Smooth muscle cell (in vitro differentiated cells): Measurements from ENCODE around the gene BCDIN3D. TPM values are rescaled to one million over a fixed set of nuclear protein-coding genes. Genes with fewer than 3 reads are reported as not detected.

ENCODE experiments used
- DNase-seq: peaks from one replicate; lab custom pipeline; 2025; ENCODE audit not compliant: unreplicated experiment; lab: John Stamatoyannopoulos, UW
- H2AFZ ChIP-seq: fragments of 200-600 bp; sonication (generic); 2 replicates; pipeline ENCODE4 v1.6.0; 2016; ENCODE audit warnings: antibody characterized with exemption, low read depth, mild to moderate bottlenecking
- H3F3A ChIP-seq: fragments of 200-600 bp; sonication (generic); 2 replicates; pipeline ENCODE4 v1.6.0; 2017; ENCODE audit warnings: antibody characterized with exemption, low read depth
- H3K27ac ChIP-seq: fragments of 200-600 bp; sonication (generic); 2 replicates; pipeline ENCODE4 v1.5.1; 2016; ENCODE audit warnings: low read depth, mild to moderate bottlenecking
- H3K27me3 ChIP-seq: fragments of 200-600 bp; sonication (generic); 2 replicates; pipeline ENCODE4 v1.6.1; 2016; ENCODE audit warnings: low read depth, mild to moderate bottlenecking
- H3K36me3 ChIP-seq: fragments of 200-600 bp; sonication (generic); 2 replicates; pipeline ENCODE4 v1.5.1; 2016; ENCODE audit warnings: low read depth
- H3K4me1 ChIP-seq: fragments of 200-600 bp; sonication (generic); 2 replicates; pipeline ENCODE4 v1.5.1; 2016; ENCODE audit warnings: low read depth
- H3K4me2 ChIP-seq: fragments of 200-600 bp; sonication (generic); 2 replicates; pipeline ENCODE4 v1.6.0; 2016; ENCODE audit warnings: mild to moderate bottlenecking
- H3K4me3 ChIP-seq: fragments of 200-600 bp; sonication (generic); 2 replicates; pipeline ENCODE4 v1.5.1; 2016; ENCODE audit warnings: mild to moderate bottlenecking
- H3K79me2 ChIP-seq: fragments of 200-600 bp; sonication (generic); 2 replicates; pipeline ENCODE4 v1.6.0; 2016; ENCODE audit warnings: low read depth, mild to moderate bottlenecking
- H3K9ac ChIP-seq: fragments of 200-600 bp; sonication (generic); 2 replicates; pipeline ENCODE4 v1.6.0; 2016; ENCODE audit warnings: low read depth
- H3K9me3 ChIP-seq: fragments of 200-600 bp; sonication (generic); replicated peaks from 2 replicates; pipeline ENCODE4 v1.5.1; 2016; ENCODE audit warnings: low read depth
- H4K20me1 ChIP-seq: fragments of 200-600 bp; sonication (generic); 2 replicates; pipeline ENCODE4 v1.6.0; 2016; ENCODE audit warnings: low read depth
- WGBS: methylation state at CpG from one replicate; pipeline ENCODE4 v1.1.7; 2016; ENCODE audit warnings: low lambda C conversion rate; 5-methylcytosine and 5-hydroxymethylcytosine counted together
- polyA plus RNA-seq: library from polyadenylated mRNA; unstranded; fragments of >200 nt; fragmentation: Nextera tagmentation; extraction: Ambion mirVana; gene quantifications from 2 replicates; pipeline ENCODE4 v1.2.1, GENCODE V29; 2016
- total RNA-seq: library from RNA; depleted of rRNA; stranded (reverse); fragments of >200 nt; gene quantifications from 2 replicates; pipeline ENCODE4 v1.2.3, GENCODE V29; 2014
- TF ChIP-seq, protein P1 (sequence below): fragments of 200-600 bp; sonication (generic); IDR thresholded peaks from 2 replicates; pipeline ENCODE4 v1.5.1; 2017; ENCODE audit warnings: borderline replicate concordance, mild to moderate bottlenecking, antibody characterized with exemption; ENCODE audit not compliant: insufficient read depth, poor library complexity, severe bottlenecking

The BCDIN3D gene
- total and polyA plus RNA-seq, 2 experiments from 2014 or later: 2.9 to 3.4 TPM

DNA sequence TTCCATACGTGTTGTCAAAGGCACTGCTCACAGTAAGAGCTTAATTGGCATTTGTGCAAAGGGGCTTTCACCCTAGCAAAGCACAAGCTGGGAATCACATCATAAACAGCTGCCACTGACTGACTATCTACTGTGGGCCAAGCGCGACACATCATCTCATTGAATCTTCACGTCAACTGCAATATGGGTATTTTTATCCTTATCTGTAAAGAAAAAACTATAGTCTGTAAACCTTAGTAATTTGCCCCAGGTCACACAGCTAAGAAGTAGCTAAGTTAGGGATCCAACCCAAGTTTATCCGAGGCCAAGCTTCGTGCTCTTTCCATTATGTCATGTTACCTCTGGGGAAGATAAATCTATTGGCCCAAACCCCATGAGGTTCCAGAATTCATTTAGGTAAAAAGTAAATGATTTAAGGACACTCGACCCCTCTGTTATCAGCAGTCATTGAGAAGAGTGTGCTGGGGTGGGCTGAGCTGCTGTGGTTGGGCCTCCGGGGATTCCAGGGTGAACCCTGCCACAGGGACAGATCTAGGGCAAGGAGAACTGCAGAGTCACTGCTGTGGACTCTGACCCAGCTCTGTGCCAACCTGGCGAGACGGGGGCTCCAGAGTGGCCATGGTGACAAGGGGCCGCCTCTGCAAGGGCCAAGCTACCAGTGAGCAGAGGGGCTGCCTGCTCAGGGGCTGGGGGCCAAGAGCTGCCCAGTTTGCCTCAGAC lies 42.3 kb downstream of the BCDIN3D start:
- Histone ChIP-seq H3K79me2 (no peaks in the 10 kb centered on the region), H3K27me3 (no peaks in the 10 kb centered on the region), H3F3A (no peaks in the 10 kb centered on the region), H3K36me3 (no peaks in the 10 kb centered on the region), H3K9me3 (no peaks in the 10 kb centered on the region), H3K4me1 (no peaks in the 10 kb centered on the region), H3K4me3 (no peak overlapping the region), H3K4me2 (no peak overlapping the region), H4K20me1 (no peaks in the 10 kb centered on the region), H2AFZ (no peak overlapping the region), H3K27ac (no peak overlapping the region), H3K9ac (no peak overlapping the region)
- 95% methylated on average over 11 of the region's 11 CpGs for WGBS
- no peak for DNase-seq
- TF ChIP-seq, protein P1, sequence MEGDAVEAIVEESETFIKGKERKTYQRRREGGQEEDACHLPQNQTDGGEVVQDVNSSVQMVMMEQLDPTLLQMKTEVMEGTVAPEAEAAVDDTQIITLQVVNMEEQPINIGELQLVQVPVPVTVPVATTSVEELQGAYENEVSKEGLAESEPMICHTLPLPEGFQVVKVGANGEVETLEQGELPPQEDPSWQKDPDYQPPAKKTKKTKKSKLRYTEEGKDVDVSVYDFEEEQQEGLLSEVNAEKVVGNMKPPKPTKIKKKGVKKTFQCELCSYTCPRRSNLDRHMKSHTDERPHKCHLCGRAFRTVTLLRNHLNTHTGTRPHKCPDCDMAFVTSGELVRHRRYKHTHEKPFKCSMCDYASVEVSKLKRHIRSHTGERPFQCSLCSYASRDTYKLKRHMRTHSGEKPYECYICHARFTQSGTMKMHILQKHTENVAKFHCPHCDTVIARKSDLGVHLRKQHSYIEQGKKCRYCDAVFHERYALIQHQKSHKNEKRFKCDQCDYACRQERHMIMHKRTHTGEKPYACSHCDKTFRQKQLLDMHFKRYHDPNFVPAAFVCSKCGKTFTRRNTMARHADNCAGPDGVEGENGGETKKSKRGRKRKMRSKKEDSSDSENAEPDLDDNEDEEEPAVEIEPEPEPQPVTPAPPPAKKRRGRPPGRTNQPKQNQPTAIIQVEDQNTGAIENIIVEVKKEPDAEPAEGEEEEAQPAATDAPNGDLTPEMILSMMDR: no peak

DNA sequence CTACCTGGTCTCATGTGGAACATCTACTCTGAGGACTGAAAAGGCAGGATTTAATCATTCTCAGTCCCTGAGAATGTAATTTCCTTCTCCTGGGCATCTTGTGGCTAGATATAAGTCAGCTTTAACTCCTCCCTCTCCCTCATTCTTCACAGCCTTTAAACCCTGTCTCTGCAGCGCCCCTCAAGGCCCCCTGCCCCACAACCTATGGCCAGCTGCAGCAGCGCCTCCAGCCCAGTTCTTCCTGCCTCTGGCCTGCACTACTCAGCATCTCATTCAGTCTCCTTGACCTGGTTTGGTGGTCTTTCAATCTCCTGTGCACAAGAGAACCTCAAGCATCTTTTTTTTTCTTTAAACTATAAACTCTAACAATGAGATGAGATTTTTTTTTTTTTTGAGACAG lies 44.0 kb downstream of the BCDIN3D start:
- no peak for DNase-seq
- 92% methylated on average over 2 of the region's 2 CpGs for WGBS

DNA sequence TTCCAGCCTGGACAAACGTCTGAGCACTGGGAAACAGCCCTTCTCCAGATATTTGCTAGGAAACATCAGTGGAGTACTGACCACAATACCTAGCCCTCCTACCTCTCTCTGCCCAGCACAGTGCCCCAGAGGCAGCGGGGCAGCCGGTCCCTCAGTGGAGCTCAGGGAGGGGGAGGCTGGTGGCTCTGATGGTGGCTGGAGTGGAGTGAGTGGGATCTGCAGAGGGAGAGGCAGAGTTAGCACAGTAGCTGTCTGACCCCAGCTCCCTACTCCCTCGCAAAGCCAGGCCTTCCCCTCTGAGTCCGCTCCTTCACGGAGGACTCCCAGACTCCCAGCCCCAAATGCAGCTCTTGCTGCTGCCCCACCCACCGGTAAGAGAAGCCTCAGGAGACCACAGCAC lies 44.7 kb downstream of the BCDIN3D start:
- Histone ChIP-seq H3K9ac (no peak overlapping the region), H3K4me1 (no peaks in the 10 kb centered on the region), H3K27ac (no peak overlapping the region), H3K36me3 (no peaks in the 10 kb centered on the region), H3K79me2 (no peaks in the 10 kb centered on the region), H2AFZ (no peak overlapping the region), H3K4me2 (no peak overlapping the region), H3K27me3 (no peaks in the 10 kb centered on the region), H3K4me3 (no peak overlapping the region), H3F3A (no peaks in the 10 kb centered on the region), H3K9me3 (no peaks in the 10 kb centered on the region), H4K20me1 (no peaks in the 10 kb centered on the region)
- TF ChIP-seq, protein P1: no peak
- DNase-seq: no peak
- WGBS: 95% methylated on average over 7 of the region's 7 CpGs

More for the DNA sequence above, 44.0 kb downstream of the BCDIN3D start:
- Histone ChIP-seq H3K79me2 (no peaks in the 10 kb centered on the region), H3K27ac (no peak overlapping the region), H3K27me3 (no peaks in the 10 kb centered on the region), H3K36me3 (no peaks in the 10 kb centered on the region), H3K9me3 (no peaks in the 10 kb centered on the region), H3K4me3 (no peak overlapping the region), H2AFZ (no peak overlapping the region), H3F3A (no peaks in the 10 kb centered on the region), H4K20me1 (no peaks in the 10 kb centered on the region), H3K4me2 (no peak overlapping the region), H3K4me1 (no peaks in the 10 kb centered on the region), H3K9ac (no peak overlapping the region)
- TF ChIP-seq, protein P1: no peak

DNA sequence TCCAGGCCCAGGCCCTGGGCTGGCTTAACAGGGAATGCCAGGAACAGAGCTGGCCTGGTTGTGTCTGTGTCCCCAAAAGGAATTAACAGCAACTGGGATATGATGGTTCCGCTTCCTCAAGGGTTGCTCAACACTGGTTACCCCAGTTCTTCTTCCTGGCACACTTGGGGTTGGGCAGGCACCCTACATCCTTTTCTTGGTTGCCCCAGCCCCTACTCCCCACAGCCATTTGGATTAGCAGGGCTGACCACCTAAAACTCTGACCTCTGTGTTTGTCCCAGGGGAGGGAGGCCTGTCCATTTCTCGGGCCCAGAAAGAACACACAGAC lies 45.5 kb downstream of the BCDIN3D start:
- H3K4me3 ChIP-seq: no peak overlapping the region
- H3K9me3 ChIP-seq: no peaks in the 10 kb centered on the region
- H3K27me3 ChIP-seq: no peaks in the 10 kb centered on the region
- no peaks in the 10 kb centered on the region for H3F3A ChIP-seq
- no peaks in the 10 kb centered on the region for H3K79me2 ChIP-seq
- H4K20me1 ChIP-seq: no peaks in the 10 kb centered on the region
- no peak overlapping the region for H3K4me2 ChIP-seq
- DNase-seq: no peak
- H3K36me3 ChIP-seq: no peaks in the 10 kb centered on the region
- no peaks in the 10 kb centered on the region for H3K4me1 ChIP-seq
- no peak overlapping the region for H3K9ac ChIP-seq
- no peak overlapping the region for H3K27ac ChIP-seq
- WGBS: 93% methylated on average over 2 of the region's 2 CpGs
- TF ChIP-seq, protein P1: no peak
- no peak overlapping the region for H2AFZ ChIP-seq
